ENCODE data around the gene ZRSR2.
A peak's percentile ranks its signal among the peaks of the same experiment; 100 is the strongest.

ZRSR2 gene

GRCh38 chrX:15853586-15854079 is 63.3 kb downstream of the ZRSR2 start:
- DNase-seq (ENCODE audit: low read depth in 2 of 2) = no peak

GRCh38 chrX:15854080-15854655 is 63.9 kb downstream of the ZRSR2 start:
- DNase-seq (ENCODE audit: low read depth in 2 of 2) = peak in 1 of 2 donors; percentile 9

- DNase-seq (ENCODE audit: low read depth in 2 of 2) = peak; percentile 81 to 83
Observed at GRCh38 chrX:15854712-15855567, 64.7 kb downstream of the ZRSR2 start, which contains the start of gene AP1S2. AP1S2 (minus strand) TSS chrX:15854813; CDS start chrX:15852524, 2,289 bp downstream.

DNA sequence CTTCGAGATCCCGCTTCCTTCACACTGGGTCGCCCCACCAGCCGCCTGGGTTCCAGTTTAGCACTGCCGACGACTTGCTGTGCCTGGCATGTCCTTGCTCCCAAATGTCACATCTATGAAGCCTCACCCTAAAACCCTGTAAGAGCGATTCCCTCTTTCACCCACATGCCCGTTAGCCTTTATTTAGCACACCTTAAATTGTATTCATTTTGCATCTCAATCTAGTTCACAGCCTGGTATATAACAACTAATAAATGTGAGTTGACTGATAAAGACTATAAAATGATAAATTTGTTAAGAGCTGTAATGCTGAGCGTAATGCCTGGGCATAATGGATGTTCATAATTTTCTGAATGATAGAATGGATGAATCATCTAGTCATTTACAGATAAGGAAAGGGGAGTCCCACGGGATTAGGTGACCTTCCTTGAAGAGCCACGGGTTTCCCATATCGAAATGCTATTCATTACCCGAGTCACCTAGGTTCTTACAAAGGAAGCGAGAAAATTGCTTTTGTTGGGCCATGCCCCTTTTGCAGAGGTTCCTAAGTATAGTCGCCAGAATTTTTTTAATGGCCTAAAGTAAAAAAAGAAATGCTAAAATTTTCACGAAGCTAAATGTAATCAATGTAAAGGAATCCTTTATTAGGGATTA is 65.4 kb downstream of the ZRSR2 start:
- DNase-seq (ENCODE audit: low read depth in 2 of 2) = no peak

DNA sequence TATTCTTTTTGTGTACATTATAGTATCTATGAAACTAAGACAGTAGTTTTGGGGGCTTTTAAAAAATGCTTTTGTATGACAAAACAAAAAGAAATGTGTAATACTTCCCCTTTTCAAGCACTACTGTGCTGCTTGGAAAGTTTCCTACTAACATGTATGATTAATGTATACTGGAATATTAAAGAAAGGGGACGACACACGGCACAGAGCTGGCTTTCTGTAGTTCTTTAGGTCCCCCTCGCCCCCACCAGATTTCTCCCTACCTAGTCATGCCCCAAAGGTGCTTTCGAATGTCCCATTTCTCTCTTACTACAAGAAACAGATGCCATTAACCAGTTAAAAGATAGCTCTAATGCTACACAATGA is 65.9 kb downstream of the ZRSR2 start:
- DNase-seq (ENCODE audit: low read depth in 2 of 2) = no peak

DNA sequence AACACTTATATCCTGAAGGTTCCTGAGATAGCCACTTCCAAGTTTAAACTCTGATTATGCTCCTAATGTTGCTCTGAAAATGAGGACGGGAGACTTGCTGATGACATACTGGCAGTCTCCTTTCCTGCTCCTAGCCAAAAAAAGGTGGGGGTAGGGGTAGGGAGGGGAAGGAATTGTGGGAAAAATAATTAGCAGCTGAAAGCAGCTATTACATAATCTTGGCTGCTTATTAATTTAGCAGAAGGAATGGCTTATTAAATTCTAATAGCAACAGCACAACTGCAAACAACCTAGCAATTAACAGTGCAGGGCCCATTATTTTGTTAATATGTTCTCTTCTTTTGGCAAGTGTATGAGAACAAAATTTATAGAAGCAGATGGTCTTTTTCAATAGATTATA is 66.4 kb downstream of the ZRSR2 start:
- DNase-seq (ENCODE audit: low read depth in 2 of 2) = no peak

GRCh38 chrX:15858051-15858450 is 67.8 kb downstream of the ZRSR2 start:
- no peak for DNase-seq (ENCODE audit: low read depth in 2 of 2)

DNA sequence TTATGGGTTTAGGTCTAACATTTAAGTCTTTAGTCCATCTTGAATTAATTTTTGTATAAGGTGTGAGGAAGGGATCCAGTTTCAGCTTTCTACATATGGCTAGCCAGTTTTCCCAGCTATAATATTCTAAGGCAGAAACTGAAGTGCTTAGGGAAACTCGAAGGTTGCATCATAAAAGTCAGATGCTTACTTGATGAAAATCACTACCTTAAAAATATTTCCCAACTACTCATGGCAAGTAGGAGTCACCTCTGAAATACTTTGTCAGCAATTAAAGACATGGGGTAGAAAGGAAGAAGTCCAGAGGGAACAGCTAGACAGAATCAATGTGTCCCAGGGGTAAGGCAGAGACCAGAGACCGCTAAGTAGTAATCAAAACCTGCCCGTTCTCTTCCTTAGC is 70.6 kb downstream of the ZRSR2 start:
- no peak for DNase-seq (ENCODE audit: low read depth in 2 of 2)

DNA sequence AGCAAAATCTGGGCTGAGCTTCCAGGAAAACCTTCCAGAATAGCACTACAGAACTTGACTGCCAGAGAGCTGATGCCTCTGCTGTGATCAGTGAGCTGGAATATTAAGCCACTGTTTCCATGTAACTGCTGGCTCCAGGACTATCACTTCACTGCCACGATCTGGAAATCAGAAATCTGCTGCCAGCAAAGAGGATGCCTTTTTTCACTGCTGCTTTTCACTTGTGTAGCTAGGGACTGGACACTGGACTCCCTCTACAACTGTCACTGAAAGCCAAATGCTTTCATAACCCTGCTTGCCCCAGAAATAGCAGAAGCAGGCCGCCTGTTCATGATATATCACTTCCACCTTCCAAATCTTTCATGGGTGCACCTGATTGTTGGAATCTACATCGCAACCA is 73.7 kb downstream of the ZRSR2 start:
- no peak for DNase-seq (ENCODE audit: low read depth in 2 of 2)

- no peak for DNase-seq (ENCODE audit: low read depth in 2 of 2)
Observed at GRCh38 chrX:15864629-15865028, 74.3 kb downstream of the ZRSR2 start.

DNA sequence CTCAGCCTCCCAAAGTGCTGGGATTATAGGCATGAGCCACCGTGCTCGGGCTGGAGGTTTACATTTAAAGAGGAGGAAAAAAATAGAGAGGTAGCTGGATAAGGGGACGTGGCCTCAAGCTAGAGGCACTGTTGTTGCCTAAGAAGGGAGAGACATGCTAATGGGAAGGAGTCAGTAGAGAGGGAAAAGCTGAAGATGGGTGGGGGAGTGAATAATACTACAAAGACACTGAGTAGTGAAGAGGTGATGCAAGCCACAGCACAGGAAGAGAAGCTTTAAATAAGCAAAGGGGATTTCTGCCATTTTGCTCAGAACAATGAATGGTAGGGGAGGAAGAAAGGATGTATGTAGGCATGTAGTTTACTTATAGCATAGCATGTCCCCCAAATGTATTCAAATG is 75.9 kb downstream of the ZRSR2 start:
- DNase-seq (ENCODE audit: low read depth in 2 of 2) = no peak

DNA sequence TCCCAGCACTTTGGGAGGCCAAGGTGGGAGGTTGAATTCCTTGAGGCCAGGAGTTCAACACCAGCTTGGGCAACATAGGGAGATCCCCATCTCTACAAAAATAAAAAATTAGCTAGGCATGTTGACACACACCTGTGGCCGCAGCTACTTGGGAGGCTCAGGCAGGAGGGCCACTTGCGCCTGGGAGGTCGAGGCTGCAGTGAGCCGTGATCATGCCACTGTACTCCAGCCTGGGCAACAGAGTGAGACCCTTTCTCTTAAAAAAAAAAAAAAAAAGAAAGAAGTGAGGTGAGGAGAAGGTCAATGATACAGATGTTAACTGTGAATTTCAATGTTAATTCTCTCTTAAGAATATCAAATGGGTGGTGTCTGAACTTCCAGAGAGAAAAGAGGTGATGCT is 79.4 kb downstream of the ZRSR2 start:
- no peak for DNase-seq (ENCODE audit: low read depth in 2 of 2)

- DNase-seq (ENCODE audit: low read depth in 2 of 2) = no peak
Observed at GRCh38 chrX:15870310-15870709, 80.0 kb downstream of the ZRSR2 start.

Measured in stimulated activated CD4-positive, alpha-beta T cell treated with anti-CD3 and anti-CD28 coated beads, Interleukin-4, amount 100 ng/mL, for 48 hours (primary cell).